Lower leg skin (tissue), 3 donors: ENCODE measurements around the gene SHISA7.

Experiments
- POLR2A ChIP-seq, 2 donors: fragments of 450-650 bp; IDR thresholded peaks; one replicate each; pipeline ENCODE4 v1.6.1; 2016 to 2017; ENCODE audit warnings: antibody characterized with exemption in 2 of 2, mild to moderate bottlenecking in 1 of 2, moderate library complexity in 1 of 2
- TF ChIP-seq, protein P1 (sequence below), 3 donors: fragments of 450-650 bp; IDR thresholded peaks; one replicate each; pipeline ENCODE4 v1.5.1; 2016; ENCODE audit warnings: antibody characterized with exemption in 3 of 3, mild to moderate bottlenecking in 3 of 3, moderate library complexity in 2 of 3

DNA sequence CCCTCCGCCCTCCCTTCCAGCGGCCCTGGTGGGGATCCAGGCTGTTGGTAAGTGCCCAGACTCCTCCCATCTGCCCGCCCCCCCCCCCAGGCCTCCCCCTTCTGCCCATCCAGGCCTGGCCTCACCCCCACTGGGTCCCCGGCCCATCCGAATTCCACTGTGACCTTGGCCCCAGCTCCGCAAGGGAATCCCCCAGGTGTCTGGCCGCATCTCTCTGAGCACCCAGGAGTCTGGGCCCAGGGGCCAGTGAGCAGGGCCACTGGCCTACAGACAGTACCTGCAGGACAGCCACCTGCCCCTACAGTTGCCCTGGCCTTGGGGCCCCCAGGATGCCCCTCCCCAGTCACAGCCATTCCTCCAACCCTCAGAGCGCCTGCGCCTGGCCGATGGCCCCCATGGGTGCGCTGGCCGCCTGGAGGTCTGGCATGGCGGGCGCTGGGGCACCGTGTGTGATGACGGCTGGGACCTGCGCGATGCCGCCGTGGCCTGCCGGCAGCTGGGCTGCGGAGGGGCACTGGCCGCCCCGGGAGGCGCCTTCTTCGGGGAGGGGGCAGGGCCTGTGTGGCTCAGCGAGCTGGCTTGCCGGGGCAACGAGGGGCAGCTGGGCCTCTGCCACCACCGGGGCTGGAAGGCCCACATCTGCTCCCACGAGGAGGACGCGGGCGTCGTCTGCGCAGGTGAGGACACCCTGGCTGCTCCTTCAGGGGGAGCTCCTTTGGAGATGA lies 46.0 kb upstream of the SHISA7 start:
- TF ChIP-seq, protein P1, sequence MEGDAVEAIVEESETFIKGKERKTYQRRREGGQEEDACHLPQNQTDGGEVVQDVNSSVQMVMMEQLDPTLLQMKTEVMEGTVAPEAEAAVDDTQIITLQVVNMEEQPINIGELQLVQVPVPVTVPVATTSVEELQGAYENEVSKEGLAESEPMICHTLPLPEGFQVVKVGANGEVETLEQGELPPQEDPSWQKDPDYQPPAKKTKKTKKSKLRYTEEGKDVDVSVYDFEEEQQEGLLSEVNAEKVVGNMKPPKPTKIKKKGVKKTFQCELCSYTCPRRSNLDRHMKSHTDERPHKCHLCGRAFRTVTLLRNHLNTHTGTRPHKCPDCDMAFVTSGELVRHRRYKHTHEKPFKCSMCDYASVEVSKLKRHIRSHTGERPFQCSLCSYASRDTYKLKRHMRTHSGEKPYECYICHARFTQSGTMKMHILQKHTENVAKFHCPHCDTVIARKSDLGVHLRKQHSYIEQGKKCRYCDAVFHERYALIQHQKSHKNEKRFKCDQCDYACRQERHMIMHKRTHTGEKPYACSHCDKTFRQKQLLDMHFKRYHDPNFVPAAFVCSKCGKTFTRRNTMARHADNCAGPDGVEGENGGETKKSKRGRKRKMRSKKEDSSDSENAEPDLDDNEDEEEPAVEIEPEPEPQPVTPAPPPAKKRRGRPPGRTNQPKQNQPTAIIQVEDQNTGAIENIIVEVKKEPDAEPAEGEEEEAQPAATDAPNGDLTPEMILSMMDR (IDR thresholded peaks at IDR 0.05), result no peak
- no peak for TF ChIP-seq POLR2A (IDR thresholded peaks at IDR 0.05)
